HG03064 (cell line): Measurements from ENCODE around the gene UMAD1.
"Not testable (repeated sequence)": the region's sequence is repeated elsewhere in the genome, so short reads cannot be mapped to it uniquely, and the experiment has no call there.

Source experiments
- ATAC-seq: cut with Tn5 transposase; IDR thresholded peaks from one replicate; pipeline ENCODE4 v1.9.1; 2021; ENCODE audit warnings: low read depth; ENCODE audit not compliant: unreplicated experiment

Gene UMAD1

GRCh38 chr7:7651479-7651878 lies 10.9 kb downstream of the UMAD1 start:
- no peak for ATAC-seq

- no peak for ATAC-seq
Observed at GRCh38 chr7:7652798-7653540, 12.4 kb downstream of the UMAD1 start.

- no peak for ATAC-seq
Observed at GRCh38 chr7:7653593-7654187, 13.1 kb downstream of the UMAD1 start.

GRCh38 chr7:7654964-7655715 lies 14.6 kb downstream of the UMAD1 start:
- ATAC-seq = no peak

- ATAC-seq = not testable (repeated sequence)
Observed at GRCh38 chr7:7656459-7656858, 15.9 kb downstream of the UMAD1 start.

GRCh38 chr7:7662527-7662926 lies 22.0 kb downstream of the UMAD1 start:
- no peak for ATAC-seq

- no peak for ATAC-seq
Observed at GRCh38 chr7:7664291-7664690, 23.7 kb downstream of the UMAD1 start.

- no peak for ATAC-seq
Observed at GRCh38 chr7:7665031-7665430, 24.5 kb downstream of the UMAD1 start.

- no peak for ATAC-seq
Observed at GRCh38 chr7:7667187-7667586, 26.6 kb downstream of the UMAD1 start.

- ATAC-seq = no peak
Observed at GRCh38 chr7:7668706-7669105, 28.2 kb downstream of the UMAD1 start.

GRCh38 chr7:7670490-7670889 lies 29.9 kb downstream of the UMAD1 start:
- ATAC-seq = no peak

- ATAC-seq = no peak
Observed at GRCh38 chr7:7671361-7671760, 30.8 kb downstream of the UMAD1 start.

- no peak for ATAC-seq
Observed at GRCh38 chr7:7672545-7673239, 32.1 kb downstream of the UMAD1 start.

GRCh38 chr7:7673240-7673550 lies 32.6 kb downstream of the UMAD1 start:
- no peak for ATAC-seq

- ATAC-seq = no peak
Observed at GRCh38 chr7:7675686-7676085, 35.1 kb downstream of the UMAD1 start.

- not testable (repeated sequence) for ATAC-seq
Observed at GRCh38 chr7:7679640-7680039, 39.1 kb downstream of the UMAD1 start.

- peak; percentile 87 for ATAC-seq
Observed at GRCh38 chr7:7681191-7681935, 40.8 kb downstream of the UMAD1 start.

- ATAC-seq = no peak
Observed at GRCh38 chr7:7681936-7682329, 41.4 kb downstream of the UMAD1 start.

- no peak for ATAC-seq
Observed at GRCh38 chr7:7682861-7683260, 42.3 kb downstream of the UMAD1 start.

GRCh38 chr7:7686811-7687508 lies 46.4 kb downstream of the UMAD1 start:
- no peak for ATAC-seq
